Midbrain (tissue), 1 donor: ENCODE results near the gene DNAJC5.
"Not testable (repeated sequence)": the region's sequence is repeated elsewhere in the genome, so short reads cannot be mapped to it uniquely, and the experiment has no call there.

ENCODE experiments used
- DNase-seq: peaks from one replicate; lab custom pipeline; 2025; lab: John Stamatoyannopoulos, UW

The DNAJC5 gene

DNA sequence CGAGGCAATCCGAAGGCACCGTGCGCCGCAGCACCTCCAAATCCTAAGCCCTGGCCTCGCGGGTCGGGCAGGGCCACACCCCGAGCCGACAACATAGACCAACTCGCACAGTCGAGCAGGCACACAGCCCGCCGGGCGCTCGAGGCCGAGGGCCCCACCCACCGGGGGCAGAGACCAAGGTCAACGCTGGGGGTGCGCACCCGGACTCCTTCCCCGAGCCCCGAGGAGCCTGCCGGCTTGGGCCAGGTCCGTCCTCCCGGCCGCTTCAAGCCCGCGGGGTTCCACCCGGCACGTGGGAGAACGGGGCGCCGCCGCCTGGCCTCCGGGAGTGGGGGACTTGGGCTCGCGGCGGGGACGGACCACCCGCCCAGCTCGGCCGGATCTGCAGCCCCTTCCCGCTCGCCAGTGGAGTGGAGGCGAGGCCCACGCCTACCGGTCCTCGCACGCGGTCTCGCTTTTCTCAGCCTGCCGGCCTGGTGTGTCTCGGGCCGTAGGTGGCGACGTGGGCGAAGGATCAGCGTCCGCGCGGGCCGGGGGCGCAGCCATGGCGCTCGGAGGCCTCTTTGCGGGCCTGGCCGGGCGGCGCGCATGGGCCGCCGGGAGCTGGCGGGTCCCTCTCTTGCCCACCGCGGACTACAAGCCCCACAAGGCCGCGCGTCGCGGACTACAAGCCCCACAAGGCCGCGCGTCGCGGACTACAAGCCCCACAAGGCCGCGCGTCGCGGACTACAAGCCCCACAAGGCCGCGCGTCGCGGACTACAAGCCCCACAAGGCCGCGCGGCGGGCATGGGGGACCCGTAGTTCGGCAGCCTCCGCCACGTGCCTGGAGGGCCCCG, 61.1 kb downstream of the DNAJC5 start, which contains the start of gene UCKL1:
Gene UCKL1, minus strand, starts transcription at position 590 of the 837 bp plus-strand sequence. Its CDS starts 44 bp downstream, at position 546.
- peak; percentile 86 for DNase-seq

DNA sequence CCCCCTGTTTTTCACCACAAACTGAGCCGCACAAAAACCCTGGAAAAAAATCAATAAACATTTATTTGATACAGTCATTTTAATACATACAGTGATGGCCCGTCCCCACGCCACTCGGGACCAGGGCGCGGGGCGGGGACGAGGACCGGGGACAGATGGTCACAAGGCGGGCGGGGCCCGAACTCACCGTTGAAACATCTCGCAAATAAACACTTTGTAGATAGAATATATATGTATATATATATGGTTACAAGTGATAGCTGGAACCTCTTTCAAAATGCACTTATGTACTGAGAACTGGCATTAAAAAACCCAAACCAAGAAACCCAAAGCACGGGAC, 61.7 kb downstream of the DNAJC5 start:
- DNase-seq = no peak

DNA sequence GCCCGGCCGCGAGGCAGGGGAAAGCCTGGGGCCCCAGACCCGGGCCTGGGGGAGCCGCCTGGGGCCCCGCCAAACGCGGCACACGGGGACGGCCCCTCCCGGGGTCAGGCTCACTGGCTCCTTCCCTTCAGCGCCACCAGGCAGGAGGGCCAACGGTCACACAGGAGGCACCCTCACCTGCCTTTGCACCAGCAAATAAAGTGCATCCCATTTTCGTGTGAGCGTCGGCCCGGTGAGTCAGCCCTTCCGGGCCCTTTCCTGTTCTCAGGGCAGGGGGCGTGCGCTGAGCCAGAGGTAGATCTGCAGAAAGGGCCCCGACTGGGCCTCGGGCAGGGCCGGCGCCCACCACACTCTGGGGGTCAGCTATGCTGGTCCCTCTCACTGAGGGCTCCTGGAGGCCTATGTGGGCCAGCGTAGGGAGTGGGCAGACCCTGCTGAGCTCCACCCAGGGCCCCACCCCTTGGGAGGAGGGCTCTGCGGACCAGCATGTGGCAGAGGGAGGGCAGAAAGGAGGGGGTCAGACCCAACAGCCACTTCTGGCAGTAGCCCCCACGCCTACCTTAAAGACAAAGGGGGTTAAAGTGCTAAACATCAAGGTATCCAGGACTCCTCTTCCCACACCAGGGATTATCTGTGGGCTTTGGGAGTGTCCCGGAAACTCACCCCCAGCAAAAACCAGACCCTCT, 62.2 kb downstream of the DNAJC5 start:
- peak; percentile 49 for DNase-seq

DNA sequence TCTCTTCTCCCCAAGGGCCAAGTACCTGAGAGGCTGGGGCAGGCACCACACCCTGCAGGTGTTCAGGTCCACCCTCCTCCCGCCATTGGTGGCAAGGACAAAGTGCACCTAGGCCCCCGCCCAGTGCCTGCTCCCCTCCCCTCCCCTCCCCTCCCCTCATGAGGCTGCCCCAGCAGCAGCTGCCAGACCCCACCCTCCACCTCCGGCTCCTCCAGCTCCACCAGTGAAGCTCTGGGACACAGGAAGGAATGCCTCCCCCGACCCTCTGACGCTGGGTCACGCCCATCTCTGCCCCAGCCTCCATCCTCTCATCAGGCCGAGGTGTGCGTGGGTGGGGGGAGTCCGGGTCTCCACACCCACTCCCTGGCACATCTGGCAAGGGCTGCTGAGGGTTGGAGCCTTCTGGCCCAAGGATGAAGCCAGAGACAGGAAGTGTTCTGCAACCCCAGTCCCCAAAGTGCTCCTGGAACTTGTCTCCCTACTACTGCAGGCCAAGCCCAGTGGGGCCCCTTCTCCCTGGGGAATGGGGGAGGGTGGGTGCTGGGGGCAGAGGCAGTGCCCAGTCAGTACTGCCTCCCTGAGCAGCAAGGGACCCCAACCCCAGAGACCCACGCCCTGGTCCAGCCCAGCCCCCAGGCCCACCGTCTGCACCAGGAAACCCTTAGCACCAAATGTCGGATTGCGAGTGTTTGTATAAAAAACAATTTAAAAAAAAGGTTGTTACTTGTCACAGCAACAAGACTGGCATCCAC, 62.9 kb downstream of the DNAJC5 start:
- DNase-seq = no peak

GRCh38 chr20:63958471-63958870, 63.5 kb downstream of the DNAJC5 start:
- no peak for DNase-seq

DNA sequence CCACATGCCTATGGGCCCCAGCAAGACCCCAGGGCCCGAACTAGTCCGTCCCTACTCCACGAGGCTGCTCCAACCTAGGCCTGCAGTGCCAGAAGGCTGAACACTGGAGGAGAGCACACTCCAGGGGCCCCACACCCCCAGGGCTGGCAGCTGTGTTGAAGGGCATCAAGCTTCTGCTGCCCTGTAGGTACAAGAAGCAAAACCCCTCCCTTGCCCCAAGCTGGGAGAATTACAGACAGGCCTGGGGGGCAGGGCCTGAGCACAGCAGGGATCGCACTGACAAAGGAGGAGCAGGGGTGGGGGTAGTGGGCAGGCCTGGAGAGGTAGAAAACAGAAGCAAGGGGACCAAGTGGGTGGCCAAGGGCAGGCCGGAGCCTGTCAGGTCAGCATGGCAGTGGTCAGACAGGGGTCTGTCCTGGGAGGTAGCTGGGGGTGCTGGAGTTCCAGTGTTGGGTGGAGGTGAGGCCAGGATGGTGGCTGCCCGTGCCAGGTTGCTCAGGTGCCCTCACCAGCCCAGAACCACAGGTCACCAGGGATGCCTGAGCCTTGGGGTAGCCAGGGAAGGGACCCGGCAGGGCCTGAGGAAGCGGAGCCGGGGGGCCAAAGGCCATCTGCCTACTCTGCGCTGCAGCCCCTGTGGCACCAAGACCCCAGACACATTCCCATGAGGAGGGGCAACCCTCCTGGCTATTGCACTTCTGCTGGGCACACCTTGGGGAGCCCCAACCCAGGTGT, 64.2 kb downstream of the DNAJC5 start:
- no peak for DNase-seq

DNA sequence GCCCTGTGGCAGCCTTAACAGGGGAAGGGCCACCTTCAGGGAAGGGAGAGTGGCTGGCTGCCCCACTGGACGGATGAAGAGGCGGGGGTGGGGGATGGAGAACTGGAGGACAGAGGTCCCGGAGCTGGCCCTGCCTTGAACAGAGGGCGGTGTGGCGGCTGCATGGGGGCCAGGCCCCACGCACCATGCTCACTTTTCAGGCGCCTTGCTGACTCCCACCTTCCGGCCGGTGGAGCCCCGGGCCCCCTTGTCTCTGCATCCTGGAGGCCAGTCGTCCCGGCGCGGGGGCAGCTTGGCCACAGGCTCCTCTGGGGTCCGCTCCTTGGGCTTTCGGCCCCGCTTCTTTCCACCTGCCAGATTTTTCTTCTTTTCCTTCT, 64.8 kb downstream of the DNAJC5 start:
- DNase-seq = no peak

GRCh38 chr20:63960654-63961621, 66.0 kb downstream of the DNAJC5 start:
- not testable (repeated sequence) for DNase-seq

- DNase-seq = no peak
These were observed 66.9 kb downstream of the DNAJC5 start for GRCh38 chr20:63961664-63962425.

DNA sequence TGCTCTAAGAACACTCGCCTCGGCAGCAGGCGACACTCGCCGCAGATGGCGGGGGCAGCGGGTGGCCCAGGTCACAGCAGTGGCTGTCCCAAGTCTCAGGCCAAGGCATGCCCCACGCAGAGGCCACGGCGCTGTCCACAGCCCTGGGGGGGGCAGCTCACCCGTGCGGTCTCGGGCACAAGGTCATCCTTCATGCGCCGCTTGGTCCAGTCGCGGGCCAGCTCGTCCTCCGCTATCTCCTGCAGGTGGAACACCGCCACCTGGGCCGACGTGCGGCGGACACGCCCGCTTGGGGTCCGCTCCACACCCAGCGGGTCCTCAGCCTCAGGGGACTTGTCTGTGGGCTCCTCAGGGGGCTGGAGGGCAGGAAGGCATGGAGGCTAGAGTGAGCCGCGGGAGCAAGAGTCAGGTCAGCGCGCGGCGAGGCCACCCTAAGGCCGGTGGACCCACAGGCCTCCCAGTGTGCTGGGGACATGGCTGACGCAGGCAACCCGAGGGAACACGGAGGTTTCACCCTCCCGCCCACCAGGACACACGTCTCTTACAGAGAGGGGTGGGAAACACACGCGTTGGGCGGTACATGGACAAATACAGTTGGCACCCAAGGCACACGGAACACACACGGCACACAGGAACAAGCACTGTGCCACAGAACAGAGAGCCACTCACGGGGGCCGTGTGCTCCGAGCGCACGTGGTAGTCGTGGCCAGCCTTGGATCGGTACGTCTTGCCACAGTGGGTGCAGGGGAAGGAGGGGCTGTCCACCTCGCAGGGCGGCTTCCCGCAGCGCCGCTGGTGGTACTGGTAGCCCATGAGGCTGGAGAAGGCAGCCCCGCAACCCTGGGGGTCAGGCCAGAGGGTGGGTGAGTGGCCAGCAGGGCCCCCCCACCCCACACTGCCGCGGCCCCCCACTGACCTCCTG, 67.8 kb downstream of the DNAJC5 start:
- DNase-seq = no peak

DNA sequence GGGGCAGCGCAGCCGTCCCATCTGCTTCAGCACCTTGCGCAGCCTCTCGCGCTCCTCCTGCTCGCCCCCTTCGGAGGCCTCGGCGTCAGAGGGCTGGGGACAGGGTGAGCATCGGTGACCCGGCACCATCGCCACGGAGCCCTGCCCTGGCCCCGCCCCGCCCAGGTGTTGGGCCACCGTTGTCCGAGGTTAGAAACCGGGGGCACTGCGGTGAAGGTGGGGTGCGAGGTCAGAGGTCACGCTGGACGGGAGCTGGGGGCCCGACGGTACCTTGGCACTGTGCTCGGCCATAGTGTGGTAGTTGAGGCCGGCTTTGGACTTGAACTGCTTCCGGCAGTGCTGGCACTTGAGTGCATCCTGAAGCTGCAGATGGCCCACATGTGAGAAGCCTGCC, 68.4 kb downstream of the DNAJC5 start:
- DNase-seq = no peak

DNA sequence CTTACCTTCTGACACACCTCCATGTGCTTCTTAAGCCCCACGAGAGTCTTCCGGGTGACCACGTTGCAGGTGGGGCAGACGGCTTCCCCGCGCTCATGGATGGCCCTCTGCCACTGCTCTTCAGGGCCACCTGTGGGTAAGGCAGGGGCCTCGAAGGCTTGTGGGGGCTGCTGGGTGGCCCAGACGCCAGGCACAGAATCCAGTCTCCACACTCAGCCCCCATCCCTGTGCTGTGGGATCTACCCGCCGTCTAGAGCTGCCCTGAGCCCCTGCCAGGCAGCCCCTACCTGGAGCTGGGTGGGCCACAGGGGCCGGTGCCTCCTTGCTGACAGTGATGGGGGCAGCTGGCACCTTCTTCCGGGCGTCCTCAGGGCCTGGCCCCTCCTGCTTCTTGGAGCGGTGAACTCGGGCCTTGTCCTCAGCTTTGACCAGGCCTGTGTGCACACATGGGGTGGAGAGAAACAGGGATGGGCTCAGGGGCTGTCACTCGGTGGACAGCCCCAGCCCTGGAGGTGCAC, 68.9 kb downstream of the DNAJC5 start:
- no peak for DNase-seq

DNA sequence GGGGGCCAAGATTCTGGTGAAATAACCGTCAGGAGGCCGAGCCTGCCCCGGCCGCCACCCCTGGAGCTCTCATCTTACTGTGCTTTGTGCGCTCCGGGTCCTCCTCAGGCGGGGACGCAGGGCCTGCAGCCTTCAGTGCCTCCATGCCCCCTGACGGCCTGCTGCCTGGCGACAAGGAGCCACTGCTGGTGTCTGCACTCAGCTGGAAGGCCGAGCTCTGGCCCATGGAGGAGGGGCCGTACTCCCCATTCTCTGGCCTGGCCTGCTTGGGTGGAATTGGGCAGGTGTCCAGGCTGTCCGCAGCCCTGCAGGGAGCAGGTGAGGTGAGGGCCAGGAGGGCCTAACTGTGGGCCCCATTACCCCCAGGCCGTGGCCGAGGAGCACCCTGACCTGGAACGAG, 69.5 kb downstream of the DNAJC5 start:
- DNase-seq = no peak

GRCh38 chr20:63966172-63966943, 71.4 kb downstream of the DNAJC5 start:
- no peak for DNase-seq

DNA sequence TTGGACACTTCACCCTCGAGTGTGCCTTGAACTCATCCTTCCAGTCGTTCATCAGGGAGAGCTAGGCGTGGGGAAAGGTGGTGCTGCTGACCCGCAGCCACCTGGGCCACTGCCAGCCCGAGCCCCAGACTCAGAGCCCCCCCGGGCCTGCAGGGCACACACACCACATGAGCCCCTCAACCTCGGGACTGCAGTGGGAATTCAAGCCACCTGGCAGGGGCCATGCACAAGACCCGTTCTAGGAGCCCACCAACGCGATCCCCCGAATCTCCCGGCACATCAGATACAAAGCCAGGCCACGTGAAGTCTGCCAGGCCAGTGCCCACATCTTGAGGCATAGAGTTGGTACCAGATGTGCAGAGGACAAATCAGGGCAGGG, 72.0 kb downstream of the DNAJC5 start:
- DNase-seq = no peak

GRCh38 chr20:63967330-63968135, 72.6 kb downstream of the DNAJC5 start:
- DNase-seq = no peak
